ENCODE measurements around the gene CDH4.

- TF ChIP-seq, protein P1, sequence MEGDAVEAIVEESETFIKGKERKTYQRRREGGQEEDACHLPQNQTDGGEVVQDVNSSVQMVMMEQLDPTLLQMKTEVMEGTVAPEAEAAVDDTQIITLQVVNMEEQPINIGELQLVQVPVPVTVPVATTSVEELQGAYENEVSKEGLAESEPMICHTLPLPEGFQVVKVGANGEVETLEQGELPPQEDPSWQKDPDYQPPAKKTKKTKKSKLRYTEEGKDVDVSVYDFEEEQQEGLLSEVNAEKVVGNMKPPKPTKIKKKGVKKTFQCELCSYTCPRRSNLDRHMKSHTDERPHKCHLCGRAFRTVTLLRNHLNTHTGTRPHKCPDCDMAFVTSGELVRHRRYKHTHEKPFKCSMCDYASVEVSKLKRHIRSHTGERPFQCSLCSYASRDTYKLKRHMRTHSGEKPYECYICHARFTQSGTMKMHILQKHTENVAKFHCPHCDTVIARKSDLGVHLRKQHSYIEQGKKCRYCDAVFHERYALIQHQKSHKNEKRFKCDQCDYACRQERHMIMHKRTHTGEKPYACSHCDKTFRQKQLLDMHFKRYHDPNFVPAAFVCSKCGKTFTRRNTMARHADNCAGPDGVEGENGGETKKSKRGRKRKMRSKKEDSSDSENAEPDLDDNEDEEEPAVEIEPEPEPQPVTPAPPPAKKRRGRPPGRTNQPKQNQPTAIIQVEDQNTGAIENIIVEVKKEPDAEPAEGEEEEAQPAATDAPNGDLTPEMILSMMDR (conservative IDR thresholded peaks at IDR 0.05), result no peak
- TF ChIP-seq ZFX (IDR thresholded peaks at IDR 0.05), result no peak
Measured at GRCh38 chr20:61587681-61588289, 335.7 kb downstream of the CDH4 start.

All from C4-2B (cell line).